Panc1 (cell line): ENCODE data around the gene IL13RA1. TPM values are rescaled to one million over a fixed set of nuclear protein-coding genes. Genes with fewer than 3 reads are reported as not detected.
A peak's percentile ranks its signal among the peaks of the same experiment; 100 is the strongest.

Experiments
- ATAC-seq: fragments of 200-7000 bp; cut with Tn5 transposase; 2 replicates; pipeline ENCODE4 v1.9.1; 2020; ENCODE audit warnings: mild to moderate bottlenecking, moderate library complexity
- BruUV-seq: library from RNA; stranded (reverse); fragments of 400-500 nt; replicated peaks from 2 replicates; lab custom pipeline; 2021; lab: Mats Ljungman, UMichigan
- CTCF ChIA-PET: fragments of 300-600 bp; sonication (Branson Sonifier 250); formaldehyde crosslinking; loops from one replicate; lab custom pipeline; 2022; ENCODE audit warnings: antibody characterized with exemption; lab: Charles Lee
- POLR2A ChIA-PET: fragments of 300-600 bp; sonication (Branson Sonifier 250); formaldehyde crosslinking; loops from one replicate; lab custom pipeline; 2022; ENCODE audit warnings: antibody characterized with exemption; lab: Charles Lee
- DNase-seq: peaks from one replicate; pipeline ENCODE4 v3.0.0-alpha.2; 2010; ENCODE audit warnings: low read depth, low spot score
- H3K27ac ChIP-seq: 2 replicates; pipeline ENCODE4 v1.5.1; 2011; ENCODE audit warnings: mild to moderate bottlenecking, low read length, inconsistent platforms
- H3K27me3 ChIP-seq: fragments of 200-500 bp; sonication (Bioruptor generic); 2 replicates; pipeline ENCODE4 v1.6.0; 2014; ENCODE audit warnings: low read length, inconsistent platforms; ENCODE audit not compliant: control insufficient read depth, insufficient read depth
- H3K36me3 ChIP-seq: fragments of 200-500 bp; sonication (Bioruptor generic); 2 replicates; pipeline ENCODE4 v1.5.1; 2014; ENCODE audit warnings: inconsistent platforms, mild to moderate bottlenecking, low read length, moderate library complexity; ENCODE audit not compliant: control insufficient read depth, insufficient read depth
- H3K4me1 ChIP-seq: 2 replicates; pipeline ENCODE4 v1.5.1; 2011; ENCODE audit warnings: inconsistent platforms, mild to moderate bottlenecking, low read length, moderate library complexity; ENCODE audit not compliant: control insufficient read depth, insufficient read depth
- H3K4me3 ChIP-seq, 2 experiments: 2 replicates each; pipeline ENCODE4 v1.5.1; 2011 to 2012; ENCODE audit warnings: low read depth in 2 of 2, low read length in 2 of 2, mild to moderate bottlenecking in 2 of 2, inconsistent platforms in 1 of 2, moderate library complexity in 1 of 2
- H3K9me3 ChIP-seq: fragments of 200-500 bp; sonication (Bioruptor generic); 2 replicates; pipeline ENCODE4 v1.5.1; 2014; ENCODE audit warnings: low read depth, mild to moderate bottlenecking, inconsistent platforms, low read length, moderate library complexity; ENCODE audit not compliant: control insufficient read depth, insufficient read depth
- POLR2AphosphoS5 ChIP-seq: IDR thresholded peaks from 2 replicates; pipeline ENCODE4 v1.6.1; 2012; ENCODE audit warnings: mild to moderate bottlenecking, low read depth, low read length, moderate library complexity
- SIN3A ChIP-seq: IDR thresholded peaks from 2 replicates; pipeline ENCODE4 v1.6.1; 2012; ENCODE audit warnings: low read depth, mild to moderate bottlenecking, low read length, moderate library complexity, borderline replicate concordance; ENCODE audit not compliant: insufficient read depth
- TCF7L2 ChIP-seq: IDR thresholded peaks from 2 replicates; pipeline ENCODE4 v1.6.1; 2011; ENCODE audit warnings: mild to moderate bottlenecking, low read depth, low read length, inconsistent platforms
- in situ Hi-C: cut with HindIII; loops from 2 replicates; pipeline ENCODE4 v1.10.0; 2016; ENCODE audit warnings: low sequenced_read_pairs, low pct_unique_long_range_greater_than_20kb
- intact Hi-C: fragments of 100-400 bp; cut with micrococcal nuclease; formaldehyde crosslinking; loops from one replicate; pipeline ENCODE4 v1.10.0; 2022; ENCODE audit not compliant: unreplicated experiment
- total RNA-seq: library from RNA; stranded (reverse); gene quantifications from one replicate; pipeline ENCODE4 v1.2.1, GENCODE V29; 2021; ENCODE audit not compliant: unreplicated experiment
- TF ChIP-seq, protein P1 (sequence below): fragments of 450-650 bp; IDR thresholded peaks from 2 replicates; pipeline ENCODE4 v1.5.1; 2017; ENCODE audit warnings: mild to moderate bottlenecking
- TF ChIP-seq, protein P2 (sequence below), 2 experiments: IDR thresholded peaks; 2 replicates each; pipeline ENCODE4 v1.6.1; 2011 to 2012; ENCODE audit warnings: low read depth in 2 of 2, control low read depth in 1 of 2, low read length in 1 of 2, mild to moderate bottlenecking in 1 of 2, moderate library complexity in 1 of 2; ENCODE audit not compliant: insufficient read depth in 1 of 2

The IL13RA1 gene
- total RNA-seq, 1 experiment from 2014 or later: 191 TPM

DNA sequence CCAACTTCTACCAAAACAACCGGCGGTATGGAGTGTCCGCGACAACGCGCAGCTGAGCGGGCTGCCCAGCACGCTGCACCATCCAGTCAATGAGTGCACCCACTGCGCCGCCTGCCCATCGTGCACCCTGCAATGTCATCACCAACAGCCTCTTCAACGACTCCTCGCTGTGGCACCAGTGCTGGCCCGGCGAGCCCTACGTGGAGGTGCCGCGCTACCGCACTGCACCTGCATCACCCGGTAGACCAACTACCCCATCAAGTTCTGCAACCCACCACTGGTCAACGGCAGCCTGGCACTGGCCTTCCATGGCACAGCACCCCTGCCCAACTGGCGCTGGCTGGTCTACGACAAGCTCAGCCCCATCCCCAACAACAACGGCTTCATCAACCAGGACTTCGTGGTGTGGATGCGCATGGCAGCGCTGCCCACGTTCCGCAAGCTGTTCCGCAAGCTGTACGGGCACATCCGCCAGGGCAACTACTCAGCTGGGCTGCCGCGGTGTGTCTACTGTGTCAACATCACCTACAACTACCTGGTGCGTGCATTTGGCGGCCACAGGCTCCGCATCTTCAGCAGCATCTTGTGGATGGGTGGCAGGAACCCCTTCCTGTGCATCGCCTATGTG lies 42.8 kb downstream of the IL13RA1 start:
- H3K9me3 ChIP-seq: no peaks in the 10 kb centered on the region
- H3K4me1 ChIP-seq: no peaks in the 10 kb centered on the region
- intact Hi-C loops (no loop called here), in situ Hi-C loops (no loop called here)
- ChIA-PET POLR2A (no interaction called here), CTCF (no interaction called here)
- H3K36me3 ChIP-seq: peaks cover 10% of the 10 kb centered on the region
- no peaks in the 10 kb centered on the region for H3K27me3 ChIP-seq
- TF ChIP-seq POLR2AphosphoS5 (no peak), SIN3A (no peak), TCF7L2 (no peak)
- TF ChIP-seq, protein P1, sequence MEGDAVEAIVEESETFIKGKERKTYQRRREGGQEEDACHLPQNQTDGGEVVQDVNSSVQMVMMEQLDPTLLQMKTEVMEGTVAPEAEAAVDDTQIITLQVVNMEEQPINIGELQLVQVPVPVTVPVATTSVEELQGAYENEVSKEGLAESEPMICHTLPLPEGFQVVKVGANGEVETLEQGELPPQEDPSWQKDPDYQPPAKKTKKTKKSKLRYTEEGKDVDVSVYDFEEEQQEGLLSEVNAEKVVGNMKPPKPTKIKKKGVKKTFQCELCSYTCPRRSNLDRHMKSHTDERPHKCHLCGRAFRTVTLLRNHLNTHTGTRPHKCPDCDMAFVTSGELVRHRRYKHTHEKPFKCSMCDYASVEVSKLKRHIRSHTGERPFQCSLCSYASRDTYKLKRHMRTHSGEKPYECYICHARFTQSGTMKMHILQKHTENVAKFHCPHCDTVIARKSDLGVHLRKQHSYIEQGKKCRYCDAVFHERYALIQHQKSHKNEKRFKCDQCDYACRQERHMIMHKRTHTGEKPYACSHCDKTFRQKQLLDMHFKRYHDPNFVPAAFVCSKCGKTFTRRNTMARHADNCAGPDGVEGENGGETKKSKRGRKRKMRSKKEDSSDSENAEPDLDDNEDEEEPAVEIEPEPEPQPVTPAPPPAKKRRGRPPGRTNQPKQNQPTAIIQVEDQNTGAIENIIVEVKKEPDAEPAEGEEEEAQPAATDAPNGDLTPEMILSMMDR: no peak
- TF ChIP-seq, protein P2, sequence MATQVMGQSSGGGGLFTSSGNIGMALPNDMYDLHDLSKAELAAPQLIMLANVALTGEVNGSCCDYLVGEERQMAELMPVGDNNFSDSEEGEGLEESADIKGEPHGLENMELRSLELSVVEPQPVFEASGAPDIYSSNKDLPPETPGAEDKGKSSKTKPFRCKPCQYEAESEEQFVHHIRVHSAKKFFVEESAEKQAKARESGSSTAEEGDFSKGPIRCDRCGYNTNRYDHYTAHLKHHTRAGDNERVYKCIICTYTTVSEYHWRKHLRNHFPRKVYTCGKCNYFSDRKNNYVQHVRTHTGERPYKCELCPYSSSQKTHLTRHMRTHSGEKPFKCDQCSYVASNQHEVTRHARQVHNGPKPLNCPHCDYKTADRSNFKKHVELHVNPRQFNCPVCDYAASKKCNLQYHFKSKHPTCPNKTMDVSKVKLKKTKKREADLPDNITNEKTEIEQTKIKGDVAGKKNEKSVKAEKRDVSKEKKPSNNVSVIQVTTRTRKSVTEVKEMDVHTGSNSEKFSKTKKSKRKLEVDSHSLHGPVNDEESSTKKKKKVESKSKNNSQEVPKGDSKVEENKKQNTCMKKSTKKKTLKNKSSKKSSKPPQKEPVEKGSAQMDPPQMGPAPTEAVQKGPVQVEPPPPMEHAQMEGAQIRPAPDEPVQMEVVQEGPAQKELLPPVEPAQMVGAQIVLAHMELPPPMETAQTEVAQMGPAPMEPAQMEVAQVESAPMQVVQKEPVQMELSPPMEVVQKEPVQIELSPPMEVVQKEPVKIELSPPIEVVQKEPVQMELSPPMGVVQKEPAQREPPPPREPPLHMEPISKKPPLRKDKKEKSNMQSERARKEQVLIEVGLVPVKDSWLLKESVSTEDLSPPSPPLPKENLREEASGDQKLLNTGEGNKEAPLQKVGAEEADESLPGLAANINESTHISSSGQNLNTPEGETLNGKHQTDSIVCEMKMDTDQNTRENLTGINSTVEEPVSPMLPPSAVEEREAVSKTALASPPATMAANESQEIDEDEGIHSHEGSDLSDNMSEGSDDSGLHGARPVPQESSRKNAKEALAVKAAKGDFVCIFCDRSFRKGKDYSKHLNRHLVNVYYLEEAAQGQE (IDR thresholded peaks at IDR 0.05; ENCODE audit: insufficient read depth in 1 of 2, low read depth in 2 of 2, low read length in 1 of 2): no peak
- ATAC-seq: peak; percentile 34; the same call in 1 of the 2 replicates
- no peak overlapping the region for H3K27ac ChIP-seq
- no peak overlapping the region for H3K4me3 ChIP-seq
- BruUV-seq: no TSS peak
- DNase-seq: no peak

DNA sequence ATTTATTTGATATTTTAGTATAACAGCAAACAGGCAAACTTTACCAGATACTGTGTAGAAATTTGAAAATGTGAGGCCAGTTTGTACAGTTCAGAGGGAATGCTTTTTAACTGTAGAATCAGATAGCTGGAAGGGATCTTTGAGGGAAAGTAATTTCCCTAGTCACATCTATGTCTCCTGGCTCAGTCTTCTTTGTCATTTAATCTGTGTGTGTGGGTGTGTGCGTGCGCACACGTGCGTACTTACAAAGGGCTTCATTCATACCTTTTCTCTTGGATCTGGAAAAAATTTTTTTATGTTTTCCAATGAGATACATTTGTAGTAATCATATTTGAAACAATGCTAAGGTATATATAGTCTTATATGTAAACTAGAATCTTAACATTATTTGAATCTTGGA lies 44.6 kb downstream of the IL13RA1 start:
- in situ Hi-C loops (no loop called here), intact Hi-C loops (no loop called here)
- ATAC-seq (no peak), DNase-seq (no peak)
- POLR2A ChIA-PET: interaction anchor here (0.5 kb wide), 1 partner anchor 23 kb away, joined by 3 read pairs; no protein-coding TSS in a partner anchor
- Histone ChIP-seq H3K4me3 (no peak overlapping the region), H3K9me3 (no peaks in the 10 kb centered on the region), H3K27me3 (no peaks in the 10 kb centered on the region), H3K36me3 (peaks cover 3% of the 10 kb centered on the region; the same call in 1 of the 2 replicates), H3K4me1 (no peaks in the 10 kb centered on the region), H3K27ac (no peak overlapping the region)
- TF ChIP-seq POLR2AphosphoS5 (no peak), SIN3A (no peak), TCF7L2 (no peak)
- TF ChIP-seq, protein P1: no peak
- TF ChIP-seq, protein P2 (IDR thresholded peaks at IDR 0.05; ENCODE audit: insufficient read depth in 1 of 2, low read depth in 2 of 2, low read length in 1 of 2): no peak
- CTCF ChIA-PET: no interaction called here
- BruUV-seq: no TSS peak
